ENCODE results near the gene RNF41. TPM values are rescaled to one million over a fixed set of nuclear protein-coding genes. Genes with fewer than 3 reads are reported as not detected.
"Not testable (repeated sequence)": the region's sequence is repeated elsewhere in the genome, so short reads cannot be mapped to it uniquely, and the experiment has no call there.

RNF41 gene
- total and polyA plus RNA-seq, 3 donors from 2014 or later: 49.3 to 70.2 (median 63.7) TPM

- no peak overlapping the region for H3K27ac ChIP-seq
- intact Hi-C loops (cut with DNase I; ENCODE audit: low total_unique reads): no loop called here
- H3K9me3 ChIP-seq: no peaks in the 10 kb centered on the region
- no peaks in the 10 kb centered on the region for H3K27me3 ChIP-seq
- no peaks in the 10 kb centered on the region for H3K36me3 ChIP-seq (ENCODE audit: low read depth, missing control alignments)
- no peaks in the 10 kb centered on the region for H3K4me1 ChIP-seq
- TF ChIP-seq POLR2A (IDR thresholded peaks at IDR 0.05) (no peak), CTCF (IDR thresholded peaks at IDR 0.05) (no peak)
- H3K4me3 ChIP-seq: no peak overlapping the region
- 69 to 72% methylated on average over 1 of the region's 1 CpG for WGBS, 2 donors
- no peak for DNase-seq
Observed at GRCh38 chr12:56202366-56202765, 19.4 kb downstream of the RNF41 start.

- Histone ChIP-seq H3K4me1 (no peaks in the 10 kb centered on the region), H3K27me3 (no peaks in the 10 kb centered on the region), H3K27ac (no peak overlapping the region), H3K4me3 (no peak overlapping the region), H3K36me3 (ENCODE audit: low read depth, missing control alignments) (no peaks in the 10 kb centered on the region), H3K9me3 (no peaks in the 10 kb centered on the region)
- DNase-seq: no peak
- no peak for TF ChIP-seq POLR2A (IDR thresholded peaks at IDR 0.05)
- TF ChIP-seq CTCF (IDR thresholded peaks at IDR 0.05): no peak
- WGBS, 2 donors: 61 to 67% methylated on average over 1 of the region's 1 CpG
- intact Hi-C loops (cut with DNase I; ENCODE audit: low total_unique reads): no loop called here
Observed at GRCh38 chr12:56198836-56199235, 22.9 kb downstream of the RNF41 start.

- TF ChIP-seq CTCF (IDR thresholded peaks at IDR 0.05) (no peak), POLR2A (IDR thresholded peaks at IDR 0.05) (no peak)
- no peaks in the 10 kb centered on the region for H3K4me1 ChIP-seq
- no peak overlapping the region for H3K4me3 ChIP-seq
- intact Hi-C loops (cut with DNase I; ENCODE audit: low total_unique reads): no loop called here
- H3K9me3 ChIP-seq: no peaks in the 10 kb centered on the region
- H3K27ac ChIP-seq: no peak overlapping the region
- no peaks in the 10 kb centered on the region for H3K27me3 ChIP-seq
- DNase-seq: no peak
- 86 to 93% methylated on average over 9 of the region's 9 CpGs for WGBS, 2 donors
- H3K36me3 ChIP-seq (ENCODE audit: low read depth, missing control alignments): no peaks in the 10 kb centered on the region
Observed at GRCh38 chr12:56197921-56198635, 23.6 kb downstream of the RNF41 start.

- intact Hi-C loops (cut with DNase I; ENCODE audit: low total_unique reads): not testable (repeated sequence)
Observed at GRCh38 chr12:56196818-56197550, 24.7 kb downstream of the RNF41 start.

GRCh38 chr12:56193025-56193578, 28.6 kb downstream of the RNF41 start:
- peak; percentile 76 to 92 (median 85) for TF ChIP-seq CTCF (IDR thresholded peaks at IDR 0.05)
- TF ChIP-seq POLR2A (IDR thresholded peaks at IDR 0.05): no peak
- peak; percentile 91 for DNase-seq
- H3K9me3 ChIP-seq: no peaks in the 10 kb centered on the region
- H3K27me3 ChIP-seq: no peaks in the 10 kb centered on the region
- H3K36me3 ChIP-seq (ENCODE audit: low read depth, missing control alignments): no peaks in the 10 kb centered on the region
- intact Hi-C loops (cut with DNase I; ENCODE audit: low total_unique reads): no loop called here
- no peak overlapping the region for H3K4me3 ChIP-seq
- H3K27ac ChIP-seq: no peak overlapping the region
- H3K4me1 ChIP-seq: peaks cover 8% of the 10 kb centered on the region
- WGBS, 2 donors: 66 to 77% methylated on average over 1 of the region's 1 CpG

More at GRCh38 chr12:56196818-56197550, 24.7 kb downstream of the RNF41 start:
- not testable (repeated sequence) for H3K27ac ChIP-seq; H3K9me3 ChIP-seq; DNase-seq; H3K27me3 ChIP-seq; H3K4me1 ChIP-seq; H3K4me3 ChIP-seq; H3K36me3 ChIP-seq (ENCODE audit: low read depth, missing control alignments)
- WGBS, 2 donors: 75 to 76% methylated on average over 11 of the region's 11 CpGs

Data from testis (tissue), 3 donors.